Stimulated activated effector memory CD8-positive, alpha-beta T cell treated with anti-CD3 and anti-CD28 coated beads, Interleukin-12 subunit alpha, Interleukin-12 subunit beta, amount 100 ng/mL, for 72 hours (primary cell): ENCODE results near the gene BHLHA15.

Source experiments
- ATAC-seq: fragments of 150-1000 bp; cut with Tn5 transposase; 2 replicates; pipeline ENCODE4 v1.10.0; 2021
- DNase-seq, 2 donors: peaks; one replicate each; pipeline ENCODE4 v3.0.0; 2021 to 2022; ENCODE audit warnings: low spot score in 2 of 2
- H3K27ac Mint-ChIP-seq: one replicate; pipeline ENCODE4 v1.8.0; 2022; ENCODE audit warnings: mild to moderate bottlenecking, mixed read lengths
- H3K36me3 Mint-ChIP-seq: one replicate; pipeline ENCODE4 v1.8.0; 2022; ENCODE audit warnings: mild to moderate bottlenecking, mixed read lengths
- H3K4me1 Mint-ChIP-seq: one replicate; pipeline ENCODE4 v1.8.0; 2022; ENCODE audit warnings: mixed read lengths
- H3K4me3 Mint-ChIP-seq: one replicate; pipeline ENCODE4 v1.8.0; 2022; ENCODE audit warnings: mild to moderate bottlenecking, mixed read lengths
- H3K9me3 Mint-ChIP-seq: one replicate; pipeline ENCODE4 v1.8.0; 2022; ENCODE audit warnings: mixed read lengths

BHLHA15 gene

GRCh38 chr7:98199131-98199530 is 12.1 kb upstream of the BHLHA15 start:
- H3K4me1 Mint-ChIP-seq = peaks cover 33% of the 10 kb centered on the region
- H3K36me3 Mint-ChIP-seq = peaks cover 33% of the 10 kb centered on the region
- no peak overlapping the region for H3K27ac Mint-ChIP-seq
- no peak for DNase-seq
- H3K9me3 Mint-ChIP-seq = no peaks in the 10 kb centered on the region
- H3K4me3 Mint-ChIP-seq = no peak overlapping the region
- no peak for ATAC-seq

GRCh38 chr7:98200364-98200763 is 10.9 kb upstream of the BHLHA15 start:
- Mint-ChIP-seq H3K27ac (no peak overlapping the region), H3K4me3 (no peak overlapping the region), H3K9me3 (no peaks in the 10 kb centered on the region), H3K4me1 (peaks cover 33% of the 10 kb centered on the region), H3K36me3 (peaks cover 31% of the 10 kb centered on the region)
- no peak for DNase-seq
- ATAC-seq = peak; percentile 46

DNA sequence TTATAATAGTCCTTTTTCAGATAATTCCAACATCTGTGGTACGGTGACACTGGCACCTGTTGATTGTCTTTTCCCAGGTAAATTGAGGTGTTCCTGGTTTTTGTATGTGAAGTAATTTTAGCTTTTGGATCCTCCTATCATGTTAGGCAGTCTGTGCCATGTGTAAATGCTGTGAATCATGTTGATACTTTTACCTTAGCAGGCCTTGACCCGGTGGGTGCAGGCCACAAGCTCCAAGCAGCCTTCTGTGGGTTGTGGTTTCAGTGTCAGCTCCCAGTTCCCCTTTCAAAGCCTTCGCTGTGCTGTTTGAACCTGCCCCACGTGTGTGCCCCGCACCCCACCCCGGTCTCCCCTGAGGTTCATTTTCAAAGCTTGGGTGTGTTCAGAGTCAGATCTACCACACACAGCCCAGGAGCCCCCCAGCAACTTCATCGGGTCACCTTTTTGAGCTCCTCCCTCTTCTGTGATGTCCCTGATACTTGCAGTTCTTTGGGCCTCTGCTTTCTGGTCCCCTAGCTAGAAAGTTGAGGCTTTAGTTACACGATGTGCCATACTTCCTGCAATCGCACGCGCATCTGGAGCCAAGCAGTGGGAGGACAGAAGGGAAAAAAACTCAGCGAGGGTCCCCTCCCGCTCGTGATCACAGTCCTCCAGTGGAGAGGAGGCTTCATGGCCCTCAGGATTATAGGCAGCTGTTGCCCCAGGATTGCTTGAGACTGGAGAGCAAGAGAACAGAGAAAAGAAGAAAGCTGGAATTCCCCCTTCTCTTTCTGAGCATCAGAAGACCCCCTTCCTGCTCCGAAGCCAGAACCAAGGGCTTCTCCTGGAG is 8.7 kb upstream of the BHLHA15 start:
- peaks cover 33% of the 10 kb centered on the region for H3K4me1 Mint-ChIP-seq

GRCh38 chr7:98203261-98203963 is 7.8 kb upstream of the BHLHA15 start:
- Mint-ChIP-seq H3K9me3 (no peaks in the 10 kb centered on the region), H3K27ac (no peak overlapping the region), H3K4me1 (peaks cover 33% of the 10 kb centered on the region), H3K36me3 (peaks cover 49% of the 10 kb centered on the region), H3K4me3 (peak overlapping the region; percentile 59)
- no peak for DNase-seq
- peak; percentile 35 for ATAC-seq

More for the DNA sequence above, 8.7 kb upstream of the BHLHA15 start:
- Mint-ChIP-seq H3K36me3 (peaks cover 51% of the 10 kb centered on the region), H3K9me3 (no peaks in the 10 kb centered on the region), H3K27ac (peak overlapping the region; percentile 37), H3K4me3 (peak overlapping the region; percentile 59)
- DNase-seq (peak; percentile 19 to 70), ATAC-seq (peak; percentile 93)

DNA sequence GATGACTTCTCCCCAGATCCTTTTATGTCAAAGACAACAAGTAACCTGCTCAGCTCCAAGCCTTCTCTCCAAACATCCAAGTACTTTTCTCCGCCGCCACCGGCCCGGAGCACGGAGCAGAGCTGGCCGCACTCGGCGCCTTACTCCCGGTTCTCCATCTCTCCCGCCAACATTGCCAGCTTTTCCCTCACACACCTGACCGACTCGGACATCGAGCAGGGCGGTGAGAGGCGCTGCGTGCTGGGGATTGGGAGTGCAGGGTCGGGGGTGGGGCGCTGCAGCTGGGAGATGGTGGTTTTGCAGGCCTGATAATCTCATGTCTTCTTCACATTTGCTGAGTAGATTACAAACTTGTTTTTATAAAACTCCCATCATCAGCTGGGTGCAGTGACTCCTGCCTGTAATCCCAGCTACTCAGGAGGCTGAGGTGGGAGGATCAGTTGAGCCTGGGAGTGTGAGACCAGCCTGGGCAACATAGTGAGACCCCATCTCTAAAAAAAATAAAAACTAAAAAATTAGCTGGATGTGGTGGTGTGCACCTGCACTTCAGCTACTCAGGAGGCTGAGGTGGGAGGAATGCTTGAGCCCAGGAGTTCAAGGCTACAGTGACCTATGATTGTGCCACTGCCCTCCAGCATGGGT is 7.2 kb upstream of the BHLHA15 start:
- H3K36me3 Mint-ChIP-seq = peaks cover 49% of the 10 kb centered on the region
- H3K9me3 Mint-ChIP-seq = no peaks in the 10 kb centered on the region
- no peak overlapping the region for H3K4me3 Mint-ChIP-seq
- peaks cover 33% of the 10 kb centered on the region for H3K4me1 Mint-ChIP-seq
- no peak overlapping the region for H3K27ac Mint-ChIP-seq
- no peak for DNase-seq
- ATAC-seq = no peak

GRCh38 chr7:98204670-98205069 is 6.6 kb upstream of the BHLHA15 start:
- Mint-ChIP-seq H3K4me1 (peaks cover 33% of the 10 kb centered on the region), H3K4me3 (no peak overlapping the region), H3K9me3 (no peaks in the 10 kb centered on the region), H3K36me3 (peaks cover 49% of the 10 kb centered on the region), H3K27ac (no peak overlapping the region)
- no peak for ATAC-seq
- DNase-seq = no peak

DNA sequence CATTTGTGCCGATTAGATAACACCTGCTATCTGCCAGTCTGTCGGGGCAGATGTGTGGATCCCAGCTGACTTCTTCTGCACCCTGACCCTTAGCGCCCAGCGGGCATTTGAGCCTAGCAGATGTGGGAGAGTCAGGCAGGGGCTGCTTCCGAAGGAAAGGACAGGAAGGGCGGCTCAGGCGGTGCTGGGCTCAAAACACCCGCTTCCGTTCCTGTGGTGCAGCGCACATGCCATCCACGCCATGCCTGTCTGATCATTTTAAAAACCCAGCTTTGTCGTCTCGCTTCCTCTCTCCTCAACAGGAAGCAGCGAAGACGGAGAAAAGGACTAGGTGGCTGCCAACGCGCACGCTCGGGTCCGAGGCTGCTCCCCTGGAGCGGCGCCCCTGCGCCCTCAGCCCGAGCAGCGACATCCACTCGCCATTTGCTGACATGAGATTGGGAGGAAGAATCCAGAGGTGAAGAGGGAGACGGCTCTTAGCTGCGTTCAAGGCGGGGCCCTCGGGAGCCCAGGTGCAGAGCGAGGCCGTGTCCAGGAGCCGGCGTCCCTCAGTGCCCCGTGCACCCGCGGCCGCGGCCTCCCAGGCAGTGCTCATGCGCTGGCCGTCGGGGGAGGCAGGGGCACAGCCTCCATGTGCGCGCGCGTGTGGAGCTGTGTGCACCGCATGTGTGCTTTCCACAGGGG is 5.9 kb upstream of the BHLHA15 start:
- DNase-seq (no peak), ATAC-seq (no peak)
- Mint-ChIP-seq H3K4me3 (no peak overlapping the region), H3K36me3 (peaks cover 49% of the 10 kb centered on the region), H3K27ac (no peak overlapping the region), H3K4me1 (peaks cover 28% of the 10 kb centered on the region), H3K9me3 (no peaks in the 10 kb centered on the region)

- Mint-ChIP-seq H3K4me3 (no peak overlapping the region), H3K27ac (no peak overlapping the region), H3K36me3 (peaks cover 48% of the 10 kb centered on the region), H3K9me3 (no peaks in the 10 kb centered on the region), H3K4me1 (peaks cover 16% of the 10 kb centered on the region)
- ATAC-seq = no peak
- DNase-seq = no peak
Measured at GRCh38 chr7:98206451-98207330, 4.5 kb upstream of the BHLHA15 start.

DNA sequence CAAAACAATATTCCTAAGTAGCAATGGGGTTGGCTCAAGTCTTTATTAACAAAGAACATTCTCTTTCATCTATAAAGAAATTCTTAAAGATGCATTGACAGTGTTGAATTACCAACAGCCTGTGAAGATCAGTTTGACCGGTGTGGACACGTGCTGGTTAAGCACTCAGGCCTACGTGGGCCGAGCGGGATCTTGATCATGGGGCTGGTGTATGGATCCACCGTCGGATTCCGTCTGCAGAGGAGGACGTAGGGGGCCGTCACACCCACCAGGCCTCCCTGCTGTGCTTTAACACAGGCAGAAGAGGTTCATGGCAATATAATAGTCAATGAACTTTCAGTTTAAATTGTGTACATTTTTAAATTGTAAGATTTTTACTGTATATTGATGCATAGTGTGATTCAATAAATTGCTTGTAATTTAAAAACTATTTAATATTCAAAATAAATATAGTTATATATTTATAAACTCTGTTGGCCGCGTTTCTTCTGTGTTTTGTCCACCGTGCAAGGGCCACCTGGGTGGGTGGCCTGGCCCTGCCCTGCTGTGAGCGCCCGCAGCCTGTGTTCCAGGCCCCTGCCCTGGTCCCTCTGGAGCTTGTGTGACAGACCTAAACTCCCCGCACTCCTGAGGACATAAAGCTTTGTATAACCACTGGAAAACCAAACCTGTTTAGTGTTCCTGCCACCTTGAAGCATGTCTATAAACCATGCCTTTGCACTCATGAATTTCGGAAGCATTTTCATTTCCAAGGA is 1.9 kb upstream of the BHLHA15 start:
- no peak for ATAC-seq
- peaks cover 34% of the 10 kb centered on the region for H3K36me3 Mint-ChIP-seq
- DNase-seq = no peak
- H3K4me1 Mint-ChIP-seq = peaks cover 5% of the 10 kb centered on the region
- peak overlapping the region; percentile 41 for H3K4me3 Mint-ChIP-seq
- H3K27ac Mint-ChIP-seq = no peak overlapping the region
- H3K9me3 Mint-ChIP-seq = no peaks in the 10 kb centered on the region

DNA sequence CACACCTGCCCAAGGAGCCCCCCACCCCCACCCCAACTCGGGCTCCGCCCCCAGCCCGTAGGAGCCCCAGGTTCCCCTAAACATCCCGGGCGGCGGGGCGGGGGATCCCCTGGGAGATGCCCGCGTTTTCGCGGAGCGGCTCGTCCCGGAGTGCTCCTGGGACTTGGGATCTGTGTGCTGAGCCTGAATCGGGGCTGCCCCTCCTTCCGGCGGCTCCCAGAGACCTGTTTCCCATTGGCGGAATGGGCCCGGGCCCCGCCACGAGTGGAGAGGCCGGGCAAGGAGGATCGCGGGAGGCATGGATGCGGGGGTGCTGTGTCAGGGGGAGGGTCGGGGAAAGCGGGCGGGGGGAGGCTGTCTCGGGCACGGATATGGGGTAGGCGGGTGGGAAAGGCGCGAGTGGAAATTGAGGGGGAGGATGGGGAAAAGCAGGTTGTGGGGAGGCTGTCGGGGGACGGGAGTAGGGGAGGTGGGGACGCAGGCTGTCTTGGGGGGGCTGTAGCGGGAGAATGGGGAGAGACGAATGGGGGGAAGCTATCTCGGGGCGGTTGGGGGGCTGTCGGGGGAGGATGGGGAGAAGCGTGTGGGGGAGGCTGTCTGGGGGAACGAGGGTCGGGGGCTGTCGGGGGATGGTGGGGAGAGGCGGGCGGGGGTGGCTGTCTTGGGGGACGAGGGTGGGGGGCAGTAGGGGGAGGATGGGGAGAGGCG is 572 bp upstream of the BHLHA15 start:
- no peak overlapping the region for H3K27ac Mint-ChIP-seq
- no peak for DNase-seq
- peaks cover 21% of the 10 kb centered on the region for H3K36me3 Mint-ChIP-seq
- no peaks in the 10 kb centered on the region for H3K9me3 Mint-ChIP-seq
- no peak for ATAC-seq
- peaks cover 5% of the 10 kb centered on the region for H3K4me1 Mint-ChIP-seq
- H3K4me3 Mint-ChIP-seq = peak overlapping the region; percentile 41

DNA sequence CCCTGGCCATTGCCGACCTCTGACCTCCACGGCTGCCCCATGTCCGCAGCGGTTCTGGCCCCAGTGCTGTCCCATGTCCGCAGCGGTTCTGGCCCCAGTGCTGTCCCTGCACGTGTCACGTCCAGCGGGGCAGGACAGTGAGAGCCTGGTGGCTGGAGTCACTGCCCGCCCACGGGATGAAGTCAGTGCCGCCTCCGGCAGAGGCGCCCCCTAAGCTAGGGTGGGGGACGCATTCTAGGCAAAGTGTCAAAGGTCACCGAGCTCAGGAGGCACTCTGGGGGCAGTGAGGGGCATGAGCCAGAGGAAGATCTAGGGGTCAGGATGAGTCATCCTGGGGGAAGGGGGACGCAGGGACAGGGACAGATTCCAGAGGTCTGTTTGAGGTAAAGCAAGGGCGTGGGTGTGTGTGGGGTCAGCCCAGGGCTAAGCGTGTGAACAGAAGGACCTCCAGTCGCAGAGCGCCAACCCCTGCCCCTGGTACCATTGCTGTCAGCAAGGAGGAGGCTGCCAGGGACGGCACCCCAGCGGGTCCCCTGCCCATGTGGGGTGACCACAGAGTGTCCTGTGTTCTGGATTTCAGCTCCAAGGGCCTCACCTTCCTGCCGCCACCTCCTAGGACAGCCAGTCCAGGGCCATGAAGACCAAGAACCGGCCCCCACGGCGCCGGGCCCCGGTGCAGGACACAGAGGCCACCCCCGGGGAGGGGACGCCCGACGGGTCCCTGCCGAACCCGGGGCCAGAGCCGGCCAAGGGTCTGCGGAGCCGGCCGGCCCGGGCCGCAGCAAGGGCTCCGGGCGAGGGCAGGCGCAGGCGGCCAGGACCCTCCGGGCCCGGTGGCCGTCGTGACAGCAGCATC is 665 bp downstream of the BHLHA15 start:
- peak overlapping the region; percentile 27 for H3K4me3 Mint-ChIP-seq
- peaks cover 5% of the 10 kb centered on the region for H3K4me1 Mint-ChIP-seq
- DNase-seq (no peak), ATAC-seq (peak; percentile 4)
- no peak overlapping the region for H3K27ac Mint-ChIP-seq
- peaks cover 18% of the 10 kb centered on the region for H3K36me3 Mint-ChIP-seq
- H3K9me3 Mint-ChIP-seq = no peaks in the 10 kb centered on the region

DNA sequence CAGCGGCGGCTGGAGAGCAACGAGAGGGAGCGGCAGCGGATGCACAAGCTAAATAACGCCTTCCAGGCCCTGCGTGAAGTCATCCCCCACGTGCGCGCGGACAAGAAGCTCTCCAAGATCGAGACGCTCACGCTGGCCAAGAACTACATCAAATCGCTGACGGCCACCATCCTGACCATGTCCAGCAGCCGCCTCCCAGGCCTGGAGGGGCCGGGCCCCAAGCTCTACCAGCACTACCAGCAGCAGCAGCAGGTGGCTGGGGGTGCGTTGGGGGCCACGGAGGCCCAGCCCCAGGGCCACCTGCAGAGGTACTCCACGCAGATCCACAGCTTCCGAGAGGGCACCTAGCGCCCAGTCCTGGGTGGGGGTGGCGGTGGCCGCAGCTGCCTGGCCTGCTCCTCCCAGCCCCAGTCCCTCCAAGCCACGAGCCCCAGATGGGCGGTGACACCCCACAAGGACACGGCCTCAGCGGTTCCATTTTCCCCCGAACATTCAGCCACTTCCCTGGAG is 1.3 kb downstream of the BHLHA15 start:
- Mint-ChIP-seq H3K9me3 (no peaks in the 10 kb centered on the region), H3K4me3 (peak overlapping the region; percentile 18), H3K36me3 (peaks cover 12% of the 10 kb centered on the region), H3K4me1 (peaks cover 5% of the 10 kb centered on the region), H3K27ac (no peak overlapping the region)
- DNase-seq (no peak), ATAC-seq (no peak)
